ENCODE results near the gene DCUN1D1. TPM values are rescaled to one million over a fixed set of nuclear protein-coding genes. Genes with fewer than 3 reads are reported as not detected.

Gene DCUN1D1
- total and polyA plus RNA-seq, 10 donors = 5.4 to 59.3 (median 29.5) TPM

DNA sequence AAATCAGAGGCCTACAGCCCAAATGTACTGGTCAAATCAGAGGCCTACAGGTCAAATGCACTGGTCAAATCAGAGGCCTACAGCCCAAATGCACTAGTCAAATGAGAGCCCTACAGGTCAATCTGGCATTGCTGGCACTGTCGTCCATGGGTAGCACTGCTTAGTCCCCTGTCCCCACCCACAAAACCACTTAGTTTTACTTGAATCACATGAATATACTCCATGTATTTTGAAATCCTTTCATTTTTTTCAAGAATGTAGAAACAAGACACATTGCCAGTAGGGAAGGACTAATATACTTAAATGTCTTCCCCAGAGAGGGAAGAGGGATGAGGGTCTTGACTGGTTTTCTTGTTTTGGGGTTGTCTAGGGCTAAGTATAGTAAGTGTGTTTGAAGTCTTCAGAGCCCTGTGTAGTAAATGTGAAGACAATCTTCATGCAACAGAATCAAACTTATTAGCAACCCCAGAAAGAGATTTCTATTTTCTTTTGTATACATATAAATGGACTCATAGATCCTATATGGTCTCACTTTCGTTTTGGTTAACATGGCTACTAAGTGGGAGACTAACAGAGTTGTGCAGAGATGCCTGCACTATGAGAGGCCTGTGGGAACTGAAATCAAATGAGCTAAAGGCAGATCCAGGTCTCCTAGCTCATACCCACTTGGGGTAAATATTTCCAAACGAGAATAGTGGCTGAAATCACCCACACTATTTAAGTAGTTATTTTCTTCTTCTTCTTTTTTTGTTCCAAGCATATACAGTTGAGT, 38.3 kb upstream of the DCUN1D1 start:
- Histone ChIP-seq H3K4me1 (no peaks in the 10 kb centered on the region), H3K36me3 (peaks cover 2 to 97% (median 55%) of the 10 kb centered on the region in 6 donors), H3K27me3 (replicated peaks in 1 of 7) (no peaks in the 10 kb centered on the region), H3K9me3 (no peaks in the 10 kb centered on the region), H3K27ac (no peak overlapping the region), H3K4me3 (no peak overlapping the region)
- TF ChIP-seq POLR2AphosphoS5 (IDR thresholded peaks at IDR 0.05) = no peak
- TF ChIP-seq, protein P1, sequence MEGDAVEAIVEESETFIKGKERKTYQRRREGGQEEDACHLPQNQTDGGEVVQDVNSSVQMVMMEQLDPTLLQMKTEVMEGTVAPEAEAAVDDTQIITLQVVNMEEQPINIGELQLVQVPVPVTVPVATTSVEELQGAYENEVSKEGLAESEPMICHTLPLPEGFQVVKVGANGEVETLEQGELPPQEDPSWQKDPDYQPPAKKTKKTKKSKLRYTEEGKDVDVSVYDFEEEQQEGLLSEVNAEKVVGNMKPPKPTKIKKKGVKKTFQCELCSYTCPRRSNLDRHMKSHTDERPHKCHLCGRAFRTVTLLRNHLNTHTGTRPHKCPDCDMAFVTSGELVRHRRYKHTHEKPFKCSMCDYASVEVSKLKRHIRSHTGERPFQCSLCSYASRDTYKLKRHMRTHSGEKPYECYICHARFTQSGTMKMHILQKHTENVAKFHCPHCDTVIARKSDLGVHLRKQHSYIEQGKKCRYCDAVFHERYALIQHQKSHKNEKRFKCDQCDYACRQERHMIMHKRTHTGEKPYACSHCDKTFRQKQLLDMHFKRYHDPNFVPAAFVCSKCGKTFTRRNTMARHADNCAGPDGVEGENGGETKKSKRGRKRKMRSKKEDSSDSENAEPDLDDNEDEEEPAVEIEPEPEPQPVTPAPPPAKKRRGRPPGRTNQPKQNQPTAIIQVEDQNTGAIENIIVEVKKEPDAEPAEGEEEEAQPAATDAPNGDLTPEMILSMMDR (IDR thresholded peaks at IDR 0.05 in 8 of 11, conservative IDR thresholded peaks at IDR 0.05 in 3 of 11) = no peak
- TF ChIP-seq POLR2A (IDR thresholded peaks at IDR 0.05) = no peak
- intact Hi-C loops (cut with DNase I; ENCODE audit: low total_unique reads) = no loop called here
- WGBS, 5 donors = 93 to 98% (median 95%) methylated on average over 3 of the region's 3 CpGs
- no peak for DNase-seq

DNA sequence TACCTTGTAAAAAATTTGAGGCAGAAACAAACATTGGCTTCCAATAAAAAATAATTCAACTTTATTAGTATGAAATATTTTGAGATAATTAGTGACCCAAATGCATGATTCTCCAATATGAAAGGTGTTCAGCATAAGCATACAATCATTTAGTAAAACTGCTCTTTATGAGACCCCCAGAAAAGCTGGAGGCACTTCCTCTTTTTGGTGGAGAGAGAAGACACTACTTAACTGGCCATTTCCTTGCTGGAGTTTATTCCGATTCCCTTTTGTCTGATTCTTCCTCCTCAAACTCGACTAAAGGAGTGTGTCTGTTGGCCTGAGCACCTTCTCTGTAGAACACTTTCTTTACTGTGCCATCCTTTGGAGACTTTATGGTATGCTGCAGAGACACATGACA, 34.8 kb upstream of the DCUN1D1 start:
- H3K36me3 ChIP-seq = peaks cover 2 to 91% (median 31%) of the 10 kb centered on the region in 6 donors

DNA sequence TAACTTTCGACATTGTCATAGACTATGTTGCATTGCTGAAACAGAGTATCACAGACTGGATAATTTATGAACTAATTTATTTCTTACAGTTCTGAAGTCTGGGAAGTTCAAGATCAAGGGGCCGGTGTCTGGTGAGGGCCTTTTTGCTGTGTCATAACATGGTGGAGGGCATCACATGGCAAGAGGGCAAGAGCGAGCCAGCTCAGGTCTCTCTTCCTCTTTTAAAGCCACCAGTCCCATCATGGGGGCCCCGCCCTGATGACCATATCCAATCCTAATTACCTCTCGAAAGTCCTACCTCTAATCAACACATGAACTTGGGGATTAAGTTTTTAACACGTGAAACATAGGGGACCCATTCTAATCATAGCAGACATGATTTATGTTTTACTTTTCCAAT, 33.5 kb upstream of the DCUN1D1 start:
- Histone ChIP-seq H3K27ac (no peak overlapping the region), H3K4me3 (no peak overlapping the region), H3K9me3 (no peaks in the 10 kb centered on the region), H3K36me3 (peaks cover 0 to 78% (median 19%) of the 10 kb centered on the region in 6 donors), H3K4me1 (no peaks in the 10 kb centered on the region), H3K27me3 (replicated peaks in 1 of 7) (no peaks in the 10 kb centered on the region)
- no peak for TF ChIP-seq POLR2A (IDR thresholded peaks at IDR 0.05)
- no peak for TF ChIP-seq POLR2AphosphoS5 (IDR thresholded peaks at IDR 0.05)
- TF ChIP-seq, protein P1 (IDR thresholded peaks at IDR 0.05 in 8 of 11, conservative IDR thresholded peaks at IDR 0.05 in 3 of 11) = no peak
- intact Hi-C loops (cut with DNase I; ENCODE audit: low total_unique reads) = no loop called here
- peak; percentile 35 for DNase-seq
- WGBS, 5 donors = 79 to 90% (median 84%) methylated on average over 6 of the region's 6 CpGs

More for the DNA sequence above, 34.8 kb upstream of the DCUN1D1 start:
- WGBS, 5 donors = 51 to 71% (median 60%) methylated on average over 2 of the region's 2 CpGs
- Histone ChIP-seq H3K9me3 (no peaks in the 10 kb centered on the region), H3K27ac (no peak overlapping the region), H3K27me3 (replicated peaks in 1 of 7) (no peaks in the 10 kb centered on the region), H3K4me1 (no peaks in the 10 kb centered on the region), H3K4me3 (no peak overlapping the region)
- no peak for DNase-seq
- TF ChIP-seq, protein P1 (IDR thresholded peaks at IDR 0.05 in 8 of 11, conservative IDR thresholded peaks at IDR 0.05 in 3 of 11) = no peak
- TF ChIP-seq POLR2AphosphoS5 (IDR thresholded peaks at IDR 0.05) = no peak
- TF ChIP-seq POLR2A (IDR thresholded peaks at IDR 0.05) = no peak
- intact Hi-C loops (cut with DNase I; ENCODE audit: low total_unique reads) = no loop called here

DNA sequence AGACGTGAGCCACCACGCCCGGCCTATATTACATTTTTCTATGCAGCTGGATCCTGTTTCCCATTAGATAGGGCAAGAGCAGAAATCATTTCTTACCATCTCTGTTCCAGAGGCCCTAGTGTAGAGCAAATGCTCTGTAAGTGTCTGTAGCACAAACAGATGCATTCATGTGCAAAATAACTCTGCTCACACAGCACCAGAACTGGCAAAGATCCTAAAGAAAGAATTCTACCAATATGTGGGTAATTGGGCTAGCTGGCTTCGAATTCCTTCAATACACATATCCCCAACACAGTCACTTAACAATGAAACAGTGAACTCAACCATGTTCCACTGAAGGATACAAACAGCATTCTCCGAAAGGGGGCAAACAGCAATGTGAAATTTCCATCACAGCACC, 32.7 kb upstream of the DCUN1D1 start:
- TF ChIP-seq, protein P1 (IDR thresholded peaks at IDR 0.05 in 8 of 11, conservative IDR thresholded peaks at IDR 0.05 in 3 of 11) = no peak
- TF ChIP-seq POLR2AphosphoS5 (IDR thresholded peaks at IDR 0.05) (no peak), POLR2A (IDR thresholded peaks at IDR 0.05) (no peak)
- H3K27ac ChIP-seq = no peak overlapping the region
- WGBS, 5 donors = 90 to 97% (median 95%) methylated on average over 5 of the region's 5 CpGs
- no peaks in the 10 kb centered on the region for H3K9me3 ChIP-seq
- peaks cover 0 to 71% (median 17%) of the 10 kb centered on the region in 6 donors for H3K36me3 ChIP-seq
- H3K4me3 ChIP-seq = no peak overlapping the region
- no peaks in the 10 kb centered on the region for H3K4me1 ChIP-seq
- H3K27me3 ChIP-seq (replicated peaks in 1 of 7) = no peaks in the 10 kb centered on the region
- intact Hi-C loops (cut with DNase I; ENCODE audit: low total_unique reads) = no loop called here
- DNase-seq = no peak
